GM18507 (cell line): Measurements from ENCODE around the gene ZNF747.
"Not testable (repeated sequence)": the region's sequence is repeated elsewhere in the genome, so short reads cannot be mapped to it uniquely, and the experiment has no call there.

Source experiments
- DNase-seq: peaks from one replicate; pipeline ENCODE4 v3.0.0; 2011; ENCODE audit warnings: low read depth; ENCODE audit not compliant: insufficient read length; ENCODE audit errors: extremely low spot score
- FAIRE-seq: peaks from 2 replicates; lab custom pipeline; 2011; peaks lifted over from hg19 to GRCh38; lab: Jason Lieb, UNC

Gene ZNF747

DNA sequence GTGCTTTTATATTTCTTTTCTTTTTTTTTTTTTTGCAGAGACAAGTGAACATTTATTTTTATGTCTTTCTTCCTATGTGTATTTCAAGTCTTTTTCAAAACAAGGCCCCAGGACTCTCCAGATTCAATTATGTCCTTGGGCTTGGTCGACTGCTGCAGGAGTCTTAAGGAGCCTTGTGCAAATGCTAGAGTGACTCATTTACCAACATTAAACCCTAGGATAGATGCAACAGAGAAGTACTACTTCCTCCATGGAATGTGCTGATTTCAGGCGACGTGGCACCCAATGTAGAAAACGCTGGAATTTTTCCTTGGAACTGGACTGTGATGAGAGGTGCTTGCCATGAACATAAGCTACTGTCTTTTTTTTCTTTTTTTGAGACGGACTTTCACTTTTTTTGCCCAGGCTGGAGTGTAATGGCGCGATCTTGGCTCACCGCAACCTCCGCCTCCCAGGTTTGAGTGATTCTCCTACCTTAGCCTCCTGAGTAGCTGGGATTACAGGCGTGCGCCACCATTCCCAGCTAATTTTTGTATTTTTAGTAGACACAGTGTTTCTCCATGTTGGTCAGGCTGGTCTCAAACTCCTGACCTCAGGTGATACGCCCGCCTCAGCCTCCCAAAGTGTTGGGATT, 1.9 kb upstream of the ZNF747 start:
- DNase-seq, FAIRE-seq: not testable (repeated sequence)

DNA sequence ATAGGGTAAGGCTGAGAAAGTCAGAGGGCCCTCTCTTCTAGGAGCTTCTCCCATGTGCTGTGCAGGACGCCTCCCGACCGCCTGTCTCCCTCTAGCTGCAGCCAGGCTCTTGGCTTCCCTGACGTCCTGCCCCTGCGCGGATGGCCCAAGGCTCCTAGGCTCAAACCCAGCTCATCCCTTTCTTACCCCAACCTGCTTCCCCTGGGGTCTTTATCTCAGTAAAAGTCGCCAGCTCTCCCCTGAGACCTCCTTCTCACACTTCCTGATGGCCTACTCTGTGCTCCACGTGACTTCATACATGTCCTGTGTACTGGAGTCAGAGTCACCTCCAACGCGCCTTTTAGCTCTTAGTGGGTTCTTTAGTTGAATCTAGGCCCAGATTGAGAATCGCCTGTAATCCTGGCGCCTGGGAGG, 1.1 kb upstream of the ZNF747 start:
- DNase-seq (peak; percentile 57), FAIRE-seq (peak; percentile 53)

DNA sequence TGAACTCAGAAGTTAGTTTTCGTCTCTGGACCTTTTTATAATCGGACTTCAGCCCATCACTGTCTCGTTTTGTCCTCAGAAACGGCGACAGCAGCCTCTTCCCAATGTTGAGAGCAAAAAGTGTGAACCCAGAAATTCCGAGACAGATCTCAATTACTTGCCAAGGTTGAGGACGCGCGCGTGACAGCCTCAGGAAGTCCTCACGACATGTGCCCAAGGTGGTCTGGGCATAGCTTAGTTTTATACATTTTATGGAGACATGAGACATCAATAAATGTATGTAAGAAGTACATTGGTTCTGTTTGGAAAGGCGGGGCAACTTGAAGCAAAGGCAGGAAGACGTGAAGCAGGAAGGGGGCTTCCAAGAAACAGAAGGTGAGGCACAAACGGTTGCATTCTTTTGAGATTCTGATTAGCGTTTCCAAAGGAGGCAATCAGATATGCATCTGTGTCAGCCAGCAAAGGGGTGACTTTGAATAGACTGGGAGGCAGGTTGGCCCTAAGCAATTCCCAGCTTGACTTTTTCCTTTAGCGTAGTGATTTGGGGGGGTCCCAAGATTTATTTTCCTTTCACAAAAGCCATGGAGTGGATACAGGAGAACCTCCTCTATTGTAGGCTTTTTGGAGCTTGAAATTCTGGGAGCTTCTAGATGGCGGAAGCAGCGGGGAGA, 583 bp upstream of the ZNF747 start:
- no peak for DNase-seq

DNA sequence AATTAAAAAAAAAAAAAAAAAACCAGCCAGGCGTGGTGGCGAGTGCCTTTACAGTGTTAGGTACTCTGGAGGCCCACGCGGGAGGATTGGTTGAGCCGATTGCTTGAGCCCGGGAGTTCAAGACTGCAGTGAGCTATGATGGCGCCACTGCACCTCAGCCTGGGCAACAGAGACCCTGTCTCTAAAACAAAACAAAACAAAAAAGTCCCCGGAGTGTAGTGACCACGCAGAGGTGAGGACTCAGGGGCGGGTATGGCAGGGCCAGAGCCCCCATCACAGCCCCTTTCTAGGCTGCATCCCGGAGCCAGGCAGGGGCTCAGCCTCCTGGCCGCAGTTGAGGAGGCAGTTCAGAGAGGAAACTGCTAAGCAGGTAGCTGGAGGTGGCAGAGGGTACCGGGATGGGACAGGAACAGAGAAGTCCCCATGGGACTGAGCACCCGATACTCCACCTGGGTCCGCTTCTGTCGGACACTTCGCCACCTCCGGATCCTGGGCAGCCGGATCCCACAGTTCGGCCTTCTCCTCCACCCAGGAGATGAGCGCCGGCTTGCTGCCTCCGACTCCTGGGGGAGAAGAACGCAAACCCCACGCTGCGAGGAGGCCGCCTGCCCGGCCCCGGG, 800 bp downstream of the ZNF747 start:
- no peak for FAIRE-seq
- DNase-seq = no peak

More for the DNA sequence above, 583 bp upstream of the ZNF747 start:
- no peak for FAIRE-seq

DNA sequence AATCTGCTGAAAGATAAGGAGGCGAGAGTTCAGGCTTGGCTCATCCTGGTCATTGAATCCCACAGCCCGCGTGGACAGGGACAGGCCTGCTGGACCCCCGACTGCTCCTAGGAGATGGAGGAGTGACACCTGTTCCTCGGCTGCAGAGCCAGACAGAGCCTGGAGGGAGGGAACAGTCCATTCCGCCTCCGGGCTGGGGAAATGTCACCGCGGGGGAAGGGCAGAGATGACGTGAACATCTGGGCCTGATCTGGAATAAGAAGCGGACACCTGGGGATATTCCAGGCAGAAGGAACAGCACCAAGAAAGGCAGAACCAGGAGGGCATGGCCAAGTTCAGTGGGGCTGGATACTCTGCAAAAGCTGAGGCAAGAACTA, 1.5 kb downstream of the ZNF747 start:
- no peak for FAIRE-seq
- DNase-seq = no peak

DNA sequence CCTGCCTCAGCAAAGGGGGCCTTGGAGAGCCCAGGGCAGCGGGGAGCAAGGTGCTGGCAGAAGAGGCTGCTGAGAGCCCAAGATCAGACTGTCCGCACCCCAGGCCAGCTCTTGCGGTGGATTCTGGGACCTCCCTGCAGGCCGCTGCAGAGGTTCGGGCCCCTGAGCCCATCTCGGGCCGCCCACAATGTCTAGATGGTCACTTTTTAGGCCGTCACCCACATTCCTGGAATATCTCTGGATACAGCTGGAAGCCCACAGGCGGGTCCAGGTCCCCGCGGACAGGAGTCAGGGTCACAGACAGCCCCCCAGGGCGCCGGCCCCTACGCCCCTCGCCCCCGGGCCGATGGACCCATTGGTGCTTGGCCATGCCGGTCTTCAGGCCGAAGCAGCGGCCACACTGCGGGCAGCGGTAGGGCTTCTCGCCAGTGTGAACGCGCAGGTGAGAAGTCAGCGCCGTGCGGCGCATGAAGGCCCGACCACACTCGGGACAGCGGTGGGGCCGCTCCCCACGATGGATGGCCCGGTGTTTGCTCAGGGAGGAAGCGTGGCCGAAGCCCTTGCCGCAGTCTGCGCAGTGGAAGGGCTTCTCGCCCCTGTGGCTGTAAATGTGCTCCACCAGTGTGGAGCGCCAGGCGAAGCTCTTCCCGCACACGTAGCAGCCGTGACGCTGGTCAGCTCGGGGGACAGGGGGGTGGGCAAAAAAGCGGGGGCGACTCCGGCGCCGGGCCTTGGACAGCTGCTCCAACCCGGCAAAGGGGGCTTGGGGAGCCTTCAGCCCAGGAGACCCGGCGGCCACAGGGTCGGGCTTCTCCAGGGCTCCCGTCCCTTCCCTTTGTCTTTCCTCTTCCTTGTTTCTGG, 2.1 kb downstream of the ZNF747 start:
- FAIRE-seq (no peak), DNase-seq (no peak)

DNA sequence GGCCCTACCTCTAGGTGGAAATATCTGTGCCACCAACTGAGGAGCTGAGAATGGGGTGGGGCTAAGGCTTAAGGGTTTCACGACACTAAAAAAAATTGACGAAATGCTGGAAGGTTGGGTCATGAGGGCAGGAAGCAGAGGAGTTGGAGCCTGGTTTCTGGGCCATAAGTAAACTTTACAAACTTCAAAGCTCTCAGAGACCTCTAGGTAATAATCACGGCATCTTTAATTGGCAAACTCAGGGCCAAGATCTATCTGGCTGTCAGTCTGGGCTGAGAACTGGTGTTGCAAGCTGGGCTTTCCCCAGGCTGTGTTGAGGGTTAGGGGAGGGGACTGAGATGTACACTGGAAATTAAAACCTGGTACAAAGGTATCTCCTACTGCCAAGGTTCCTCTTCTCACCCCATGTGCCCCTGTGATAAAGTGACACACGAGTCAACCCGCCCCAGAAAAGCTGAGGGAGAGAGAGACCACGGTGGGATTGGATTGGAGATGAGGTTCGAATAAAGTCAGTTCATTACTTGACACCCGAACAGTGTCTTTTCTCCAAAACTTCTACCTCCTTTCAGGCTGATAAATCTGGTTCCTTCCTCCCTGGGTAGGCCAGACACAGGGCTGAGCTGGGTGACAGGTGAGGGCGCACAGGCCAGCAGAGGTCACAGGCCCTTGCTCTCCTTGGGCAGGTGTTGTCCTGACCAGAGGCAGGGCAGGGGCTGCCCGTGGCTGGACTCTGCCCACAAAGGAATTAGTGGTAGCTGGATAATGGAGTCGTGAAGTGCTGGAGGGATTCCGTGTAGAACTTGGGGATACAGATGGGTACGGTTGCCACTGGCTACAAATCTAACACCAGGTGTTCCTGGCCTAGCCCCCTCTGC, 4.3 kb downstream of the ZNF747 start:
- no peak for FAIRE-seq
- DNase-seq = no peak

DNA sequence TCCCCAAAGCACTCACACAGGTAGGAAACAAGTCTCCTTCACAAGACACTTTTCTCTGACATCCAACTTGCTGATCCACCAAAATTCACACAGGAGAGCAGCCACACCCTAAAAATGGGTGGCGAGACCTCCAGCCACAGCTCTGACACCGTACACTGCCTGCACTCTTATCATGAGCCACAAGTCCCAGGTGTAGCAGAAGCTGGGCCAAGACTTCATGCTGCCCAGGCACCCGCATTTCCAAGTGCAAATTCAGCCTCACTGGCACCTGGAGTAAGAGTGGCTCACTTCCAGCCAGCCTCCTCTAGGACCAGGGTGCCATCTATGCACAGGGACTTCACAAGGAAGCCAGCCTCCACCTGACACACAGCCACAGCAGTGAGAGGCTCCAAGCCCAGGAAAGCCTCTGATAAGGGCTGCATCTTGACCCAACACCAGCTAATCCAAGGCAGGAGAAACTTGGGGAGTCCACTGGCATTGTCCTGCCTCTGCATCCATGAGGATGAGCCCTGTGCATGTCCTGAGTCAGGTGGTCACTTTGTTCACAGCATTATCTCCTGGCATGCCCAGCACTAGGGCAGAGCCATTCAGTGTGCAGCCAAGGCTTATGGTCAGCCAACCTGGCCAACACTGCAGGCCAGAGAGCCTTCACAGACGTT, 5.7 kb downstream of the ZNF747 start:
- DNase-seq (no peak), FAIRE-seq (no peak)

DNA sequence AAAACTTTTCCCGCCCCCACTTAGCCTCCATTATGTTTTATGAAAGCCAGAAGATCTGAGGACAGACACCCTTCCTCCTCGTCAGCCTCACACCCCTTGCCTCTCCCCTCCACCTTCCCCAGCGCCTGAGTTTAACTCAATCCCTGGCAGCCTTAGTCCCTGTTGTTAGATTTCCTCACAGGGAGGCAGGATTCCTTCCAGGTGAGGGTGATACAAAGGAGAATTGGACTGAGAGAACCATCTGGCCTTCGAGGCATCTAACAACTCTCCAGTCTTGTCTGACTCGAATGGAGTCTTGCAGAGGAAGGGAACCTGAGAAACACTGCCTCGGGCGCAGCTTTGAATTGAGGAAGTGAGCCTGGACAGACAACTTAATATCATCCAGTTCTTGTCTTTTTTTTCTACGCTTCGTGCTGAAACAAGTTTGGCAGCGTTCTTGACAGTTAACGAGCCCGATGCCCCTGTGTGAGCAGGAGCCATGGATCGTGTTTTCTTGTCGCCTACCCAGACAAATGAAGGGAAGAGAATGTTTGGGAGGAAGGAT, 7.0 kb downstream of the ZNF747 start:
- FAIRE-seq (no peak), DNase-seq (peak; percentile 32)

DNA sequence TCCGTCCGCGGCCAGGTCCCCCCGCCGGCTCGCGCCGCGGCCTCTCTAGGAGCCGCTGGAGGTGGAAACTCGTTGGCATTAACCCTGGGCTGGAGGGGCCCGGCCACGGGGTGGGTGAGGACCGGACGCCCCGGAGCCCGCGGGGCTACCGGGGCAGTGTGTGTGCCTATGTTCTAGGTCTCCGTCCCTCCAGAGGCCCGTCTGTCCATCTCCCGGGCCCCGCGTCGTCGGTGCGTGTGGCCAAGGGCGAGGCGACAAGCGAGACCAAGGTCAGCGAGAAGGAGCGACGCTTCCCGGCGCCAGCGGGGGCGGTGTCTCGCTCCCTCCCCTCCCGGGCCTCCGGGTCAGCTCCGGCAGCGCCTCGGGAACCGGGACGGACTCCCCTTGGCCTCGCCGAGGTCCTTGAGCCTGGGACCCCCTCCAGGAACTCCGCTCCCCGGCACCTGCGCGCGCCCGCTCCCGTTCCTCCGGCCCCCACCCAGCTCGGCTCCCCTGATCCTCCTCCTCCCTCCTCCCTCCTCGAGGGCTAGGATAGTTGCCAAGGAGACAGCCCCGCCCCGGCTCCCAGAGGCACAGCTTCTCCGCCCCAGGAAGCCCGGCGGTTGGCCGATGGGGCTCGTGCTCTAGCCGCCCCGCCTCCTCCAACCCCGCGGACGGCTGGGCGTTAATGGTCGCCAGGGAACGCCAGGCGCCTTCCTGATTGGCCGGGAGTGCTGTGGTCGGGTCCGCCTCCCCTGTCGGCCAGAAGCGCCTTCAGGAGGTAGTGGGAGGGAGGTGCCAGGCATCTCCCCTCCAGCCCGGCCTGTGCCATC, 7.6 kb downstream of the ZNF747 start:
- FAIRE-seq (peak; percentile 96), DNase-seq (peak; percentile 91)

DNA sequence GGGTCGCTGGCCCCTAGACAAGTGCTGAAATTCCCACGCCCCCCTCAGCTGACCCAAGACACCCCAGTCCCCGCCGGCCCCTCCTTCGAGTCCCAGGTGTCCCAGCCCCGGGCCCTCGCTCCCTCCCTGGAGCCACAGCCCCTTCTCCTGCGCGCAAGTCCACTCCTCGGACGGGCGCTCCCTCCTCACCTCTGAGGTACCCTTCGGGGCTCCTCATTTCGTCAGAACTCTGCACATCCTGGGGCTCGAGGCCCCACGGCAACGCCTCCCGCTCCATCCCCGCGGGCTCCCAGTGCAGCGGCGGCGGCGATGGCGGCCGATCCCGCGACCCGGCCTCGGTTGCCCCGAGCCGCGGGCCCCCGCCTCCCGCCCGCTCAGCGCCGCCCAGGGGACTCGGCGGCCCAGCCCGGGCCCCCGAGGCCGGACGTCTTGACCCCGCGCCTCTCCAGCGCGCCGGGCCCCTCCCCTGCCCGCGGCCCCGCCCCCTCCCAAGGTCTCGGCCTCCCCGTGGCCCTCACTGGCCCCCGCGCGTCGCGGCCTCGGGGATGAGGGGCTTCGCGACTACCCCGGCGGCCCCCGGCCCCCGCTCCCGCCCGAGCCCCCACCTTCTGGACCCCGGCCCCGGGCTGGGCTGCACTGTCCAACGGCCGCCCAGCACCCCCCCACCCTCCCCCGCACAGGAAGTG, 8.4 kb downstream of the ZNF747 start, which contains the start of gene ZNF768:
ZNF768 (minus strand) TSS at position 430 of the 686 bp plus-strand sequence; CDS start at position 277, 153 bp downstream.
- FAIRE-seq = no peak
- DNase-seq = peak; percentile 38

DNA sequence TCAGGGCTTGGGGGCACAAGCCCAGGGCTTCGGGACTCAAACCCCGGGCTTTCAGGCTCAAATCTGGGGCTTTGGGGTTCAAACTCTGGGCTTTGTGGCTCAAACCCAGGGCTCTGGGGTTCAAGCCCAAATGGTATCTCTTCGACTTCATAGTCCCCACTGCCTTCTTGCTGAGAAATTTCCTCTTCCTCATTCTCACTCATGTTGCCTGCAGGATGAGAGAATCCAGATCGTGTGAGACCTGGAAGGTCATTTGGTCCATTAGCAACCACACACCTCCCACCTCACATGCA, 8.9 kb downstream of the ZNF747 start:
- DNase-seq (no peak), FAIRE-seq (no peak)

DNA sequence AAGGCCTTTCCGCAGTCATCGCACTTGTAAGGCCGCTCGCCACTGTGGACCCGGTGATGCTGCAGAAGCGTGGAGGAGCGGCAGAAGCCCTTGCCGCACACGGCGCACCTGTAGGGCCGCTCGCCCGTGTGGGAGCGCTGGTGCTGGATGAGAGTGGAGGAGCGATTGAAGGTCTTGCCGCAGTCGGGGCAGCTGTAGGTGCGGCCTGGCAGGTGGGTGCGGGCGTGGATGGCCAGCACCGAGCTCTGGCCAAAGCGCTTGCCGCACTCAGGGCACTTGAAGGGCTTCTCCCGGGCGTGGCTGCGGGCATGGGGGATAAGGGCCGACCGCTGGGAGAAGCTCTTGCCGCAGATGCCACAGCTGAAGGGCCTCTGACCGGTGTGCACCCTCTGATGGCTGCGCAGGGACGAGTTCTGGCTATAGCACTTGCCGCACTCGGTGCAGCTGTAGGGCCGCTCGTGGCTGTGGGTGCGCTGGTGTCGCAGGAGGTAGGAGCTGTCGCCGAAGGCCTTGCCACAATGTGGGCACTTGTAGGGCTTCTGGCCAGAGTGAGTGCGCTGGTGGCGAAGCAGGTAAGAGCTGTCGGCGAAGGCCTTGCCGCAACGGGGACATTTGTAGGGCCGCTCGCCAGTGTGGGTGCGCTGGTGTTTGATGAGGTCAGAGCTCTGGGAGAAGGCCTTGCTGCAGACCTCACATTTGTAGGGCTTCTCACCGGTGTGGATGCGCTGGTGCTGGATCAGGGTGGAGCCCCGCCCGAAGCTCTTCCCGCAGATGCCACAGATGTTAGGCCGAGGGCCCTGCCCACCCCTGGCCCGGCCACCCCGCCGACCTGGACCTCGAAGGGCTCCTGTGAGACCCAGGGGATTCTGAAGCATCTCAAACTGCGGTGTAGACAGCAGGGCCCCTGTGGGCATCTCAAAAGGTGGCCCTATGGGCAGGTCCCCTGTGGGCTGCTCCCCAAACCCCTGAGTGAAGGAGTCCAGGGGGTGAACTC, 9.8 kb downstream of the ZNF747 start:
- no peak for FAIRE-seq
- DNase-seq = no peak

DNA sequence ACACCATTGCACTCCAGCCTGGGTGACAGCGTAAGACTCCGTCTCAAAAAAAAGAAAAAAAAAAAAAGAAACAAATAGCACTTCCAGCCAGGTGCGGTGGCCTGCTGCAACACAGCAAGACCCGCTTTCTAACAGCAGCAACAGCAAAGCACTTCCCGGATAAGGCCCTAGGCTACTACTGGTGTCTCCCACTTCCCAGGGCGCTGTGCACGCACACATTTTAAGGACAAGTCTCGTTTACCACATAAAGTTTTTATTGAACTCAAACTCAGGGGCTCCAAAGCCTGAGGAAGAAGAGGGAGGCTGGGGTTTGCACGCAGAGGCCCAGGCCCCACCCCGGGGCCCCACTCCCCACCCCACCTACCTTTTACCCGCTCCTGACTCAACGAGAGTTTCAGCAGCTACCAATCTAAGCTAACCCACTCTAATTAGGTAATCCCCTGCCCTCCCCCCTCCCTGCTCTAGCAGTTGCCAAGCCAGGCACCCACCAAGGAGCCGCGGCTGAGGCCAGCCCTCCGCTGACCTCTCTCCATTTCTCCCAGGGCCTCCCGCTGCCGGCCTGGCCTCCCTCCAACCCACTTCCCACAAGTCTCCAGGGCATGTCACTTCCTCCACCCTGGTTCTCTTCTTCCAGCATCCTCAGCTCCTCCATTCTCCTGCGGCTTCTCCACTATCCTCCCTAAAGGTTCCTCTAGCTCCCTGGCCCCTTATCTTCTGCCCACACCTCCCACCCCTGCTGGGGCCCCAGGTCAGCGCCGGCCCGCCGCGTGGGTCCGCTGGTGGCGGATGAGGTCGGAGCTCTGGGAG, 10.7 kb downstream of the ZNF747 start:
- FAIRE-seq (no peak), DNase-seq (no peak)
